Mesodermal cell (in vitro differentiated cells): ENCODE results near the gene PCNA.

ENCODE experiments used
- H3K27ac ChIP-seq: 2 replicates; pipeline ENCODE4 v1.7.0; 2013; ENCODE audit warnings: mild to moderate bottlenecking, low read depth, low read length, moderate library complexity; ENCODE audit not compliant: severe bottlenecking
- H3K36me3 ChIP-seq: 2 replicates; pipeline ENCODE4 v1.7.1; 2013; ENCODE audit warnings: mild to moderate bottlenecking, low read length, moderate library complexity; ENCODE audit not compliant: control insufficient read depth, insufficient read depth
- H3K4me1 ChIP-seq: one replicate; pipeline ENCODE4 v1.7.1; 2013; ENCODE audit warnings: mild to moderate bottlenecking, low read length; ENCODE audit not compliant: insufficient read depth, control insufficient read depth, poor library complexity, severe bottlenecking
- H3K4me3 ChIP-seq: 2 replicates; pipeline ENCODE4 v1.7.0; 2013; ENCODE audit warnings: low read length, control low read depth, mild to moderate bottlenecking; ENCODE audit not compliant: insufficient read depth, poor library complexity, severe bottlenecking; ENCODE audit errors: extremely low read depth
- H3K9me3 ChIP-seq: 2 replicates; pipeline ENCODE4 v1.7.1; 2013; ENCODE audit warnings: mild to moderate bottlenecking, low read length, moderate library complexity; ENCODE audit not compliant: control insufficient read depth
- WGBS, 2 experiments: methylation state at CpG; one replicate each; pipeline ENCODE4 v1.1.5; 2013; ENCODE audit warnings: missing lambda C conversion rate in 2 of 2; ENCODE audit not compliant: insufficient coverage in 2 of 2; 5-methylcytosine and 5-hydroxymethylcytosine counted together

PCNA gene

DNA sequence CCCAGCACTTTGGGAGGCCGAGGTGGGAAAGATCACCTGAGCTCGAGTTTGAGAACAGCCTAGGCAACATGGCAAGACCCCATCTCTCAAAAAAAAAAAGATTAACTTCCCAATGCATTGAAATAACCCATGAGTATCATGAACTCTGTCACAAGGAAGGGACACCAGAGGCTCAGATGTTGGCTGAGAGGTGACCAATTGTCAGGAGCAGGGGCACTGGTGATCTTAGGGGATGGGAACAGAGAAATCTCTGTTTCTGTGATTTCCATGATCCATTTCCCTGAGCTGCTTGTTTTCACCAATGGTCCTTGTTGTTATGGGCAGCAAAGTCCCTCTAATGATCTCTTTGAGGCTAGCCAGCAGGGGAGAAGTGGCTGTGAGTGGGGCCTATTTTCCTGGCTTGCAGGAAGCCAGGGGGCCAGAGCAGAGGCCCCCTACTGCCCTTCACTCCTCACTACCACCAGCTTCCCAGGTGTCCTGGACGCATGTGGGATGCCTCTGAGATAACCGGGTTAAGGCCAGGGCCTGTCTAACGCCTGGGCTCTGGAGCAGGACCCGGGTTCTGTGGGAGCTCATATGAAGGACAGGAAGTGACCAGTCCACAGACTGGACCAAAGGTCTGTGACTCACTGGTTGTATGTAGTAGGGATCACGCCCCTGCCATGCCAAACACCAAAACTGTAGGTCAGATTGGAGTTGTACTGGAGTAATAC lies 54.4 kb downstream of the PCNA start:
- H3K27ac ChIP-seq: no peak overlapping the region
- no peak overlapping the region for H3K4me3 ChIP-seq
- 79 to 92% methylated on average over 2 to 6 of the region's 7 CpGs for WGBS, 2 experiments
- H3K9me3 ChIP-seq: no peaks in the 10 kb centered on the region
- H3K4me1 ChIP-seq: peaks cover 5% of the 10 kb centered on the region
- no peaks in the 10 kb centered on the region for H3K36me3 ChIP-seq
